Measurements from ENCODE around the gene PRDM16. TPM values are rescaled to one million over a fixed set of nuclear protein-coding genes. Genes with fewer than 3 reads are reported as not detected.

PRDM16 gene
- total RNA-seq, 1 experiment from 2014 or later, result 5.3 TPM

- no peaks in the 10 kb centered on the region for H3K27me3 Mint-ChIP-seq (ENCODE audit: insufficient read depth, unreplicated experiment)
- H3K36me3 ChIP-seq (ENCODE audit: control insufficient read depth, insufficient read depth, low read length), result no peaks in the 10 kb centered on the region
- no peak overlapping the region for H3K4me3 Mint-ChIP-seq (ENCODE audit: unreplicated experiment)
- no peaks in the 10 kb centered on the region for H3K9me3 Mint-ChIP-seq (ENCODE audit: unreplicated experiment)
- no peak for DNase-seq
- ChIA-PET CTCF (no interaction called here), POLR2A (no interaction called here)
- H3K4me1 ChIP-seq, result peaks cover 25% of the 10 kb centered on the region
- H3K27ac Mint-ChIP-seq (ENCODE audit: unreplicated experiment), result no peak overlapping the region
- no peaks in the 10 kb centered on the region for H3K9me3 ChIP-seq
- no peaks in the 10 kb centered on the region for H3K4me1 Mint-ChIP-seq (ENCODE audit: low read depth, unreplicated experiment)
- no peak overlapping the region for H3K4me3 ChIP-seq (ENCODE audit: low read depth, low read length)
- TF ChIP-seq CTCF (IDR thresholded peaks at IDR 0.05; ENCODE audit: insufficient read depth in 1 of 2, low read depth in 1 of 2, low read length in 1 of 2, severe bottlenecking in 1 of 2, unreplicated experiment in 1 of 2), result no peak
- BruUV-seq (replicated peaks), result no TSS peak
- no peaks in the 10 kb centered on the region for H3K27me3 ChIP-seq (replicated peaks; ENCODE audit: control insufficient read depth, insufficient read depth, low read length)
- H3K36me3 Mint-ChIP-seq (ENCODE audit: insufficient read depth, unreplicated experiment), result no peaks in the 10 kb centered on the region
- intact Hi-C loops (cut with micrococcal nuclease; ENCODE audit: unreplicated experiment), result no loop called here
Observed at GRCh38 chr1:3219791-3220467, 150.9 kb downstream of the PRDM16 start.

DNA sequence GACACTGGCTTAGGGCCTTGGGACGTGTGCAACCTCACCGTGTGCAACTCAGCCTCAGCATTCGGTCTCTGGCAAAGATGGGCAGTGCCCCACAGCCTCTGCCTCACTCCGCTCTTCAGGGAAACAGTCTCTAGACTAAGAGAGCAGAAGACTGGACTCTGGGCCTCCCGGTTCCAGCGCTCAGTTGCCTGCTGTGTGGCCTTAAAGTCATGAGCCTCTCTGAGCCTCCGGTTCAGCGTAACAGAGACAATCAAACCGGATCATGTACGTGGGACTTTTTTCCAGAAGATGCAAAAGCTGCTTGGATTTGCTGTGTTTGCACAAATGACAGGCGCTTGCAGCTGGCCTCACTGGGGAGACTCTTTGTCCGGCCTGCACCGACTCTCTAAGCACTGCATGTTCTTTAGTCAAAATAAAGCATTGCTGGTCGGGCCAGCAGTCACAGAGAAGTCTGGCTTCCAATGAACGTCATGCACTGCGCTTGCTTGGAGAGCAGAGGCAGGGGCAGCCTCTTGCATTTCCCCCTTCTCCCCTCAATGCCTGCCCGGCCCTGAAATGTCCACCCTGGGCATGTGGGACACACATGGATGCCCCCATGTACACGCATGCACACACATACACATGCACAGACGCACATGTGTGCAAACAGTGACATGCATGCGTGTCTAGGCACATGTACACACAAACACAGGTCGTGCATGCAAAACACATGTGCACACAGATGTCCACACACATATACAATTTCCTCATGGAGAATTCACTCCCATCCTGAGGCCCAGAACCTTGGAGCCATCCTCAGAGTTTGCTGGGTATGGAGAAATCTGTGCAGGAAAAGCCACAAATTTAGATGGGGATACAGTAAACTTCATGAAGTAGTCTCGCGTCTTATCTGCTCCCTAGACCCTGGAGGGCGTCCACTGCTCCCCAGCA, 152.4 kb downstream of the PRDM16 start:
- CTCF ChIA-PET, result no interaction called here
- Mint-ChIP-seq H3K4me3 (ENCODE audit: unreplicated experiment) (no peak overlapping the region), H3K27ac (ENCODE audit: unreplicated experiment) (no peak overlapping the region), H3K27me3 (ENCODE audit: insufficient read depth, unreplicated experiment) (no peaks in the 10 kb centered on the region), H3K9me3 (ENCODE audit: unreplicated experiment) (no peaks in the 10 kb centered on the region), H3K4me1 (ENCODE audit: low read depth, unreplicated experiment) (no peaks in the 10 kb centered on the region), H3K36me3 (ENCODE audit: insufficient read depth, unreplicated experiment) (no peaks in the 10 kb centered on the region)
- no peak for DNase-seq
- no peaks in the 10 kb centered on the region for H3K27me3 ChIP-seq (replicated peaks; ENCODE audit: control insufficient read depth, insufficient read depth, low read length)
- no peak for TF ChIP-seq CTCF (IDR thresholded peaks at IDR 0.05; ENCODE audit: insufficient read depth in 1 of 2, low read depth in 1 of 2, low read length in 1 of 2, severe bottlenecking in 1 of 2, unreplicated experiment in 1 of 2)
- H3K9me3 ChIP-seq, result no peaks in the 10 kb centered on the region
- intact Hi-C loops (cut with micrococcal nuclease; ENCODE audit: unreplicated experiment), result no loop called here
- BruUV-seq (replicated peaks), result no TSS peak
- no peak overlapping the region for H3K4me3 ChIP-seq (ENCODE audit: low read depth, low read length)
- H3K4me1 ChIP-seq, result peaks cover 25% of the 10 kb centered on the region
- H3K36me3 ChIP-seq (ENCODE audit: control insufficient read depth, insufficient read depth, low read length), result no peaks in the 10 kb centered on the region
- POLR2A ChIA-PET, result no interaction called here

GRCh38 chr1:3222042-3222692, 153.2 kb downstream of the PRDM16 start:
- DNase-seq, result peak; percentile 37 to 48
- H3K4me3 ChIP-seq (ENCODE audit: low read depth, low read length), result no peak overlapping the region
- no peak overlapping the region for H3K4me3 Mint-ChIP-seq (ENCODE audit: unreplicated experiment)
- H3K27me3 Mint-ChIP-seq (ENCODE audit: insufficient read depth, unreplicated experiment), result no peaks in the 10 kb centered on the region
- H3K27me3 ChIP-seq (replicated peaks; ENCODE audit: control insufficient read depth, insufficient read depth, low read length), result no peaks in the 10 kb centered on the region
- no TSS peak for BruUV-seq (replicated peaks)
- CTCF ChIA-PET, result interaction anchor here (0.7 to 0.8 kb wide), 2 partner anchors 7 to 98 kb away, joined by 3 to 6 read pairs; no protein-coding TSS in a partner anchor
- intact Hi-C loops (cut with micrococcal nuclease; ENCODE audit: unreplicated experiment), result no loop called here
- H3K4me1 ChIP-seq, result peaks cover 25% of the 10 kb centered on the region
- H3K9me3 ChIP-seq, result no peaks in the 10 kb centered on the region
- no peaks in the 10 kb centered on the region for H3K36me3 ChIP-seq (ENCODE audit: control insufficient read depth, insufficient read depth, low read length)
- POLR2A ChIA-PET, result no interaction called here
- H3K9me3 Mint-ChIP-seq (ENCODE audit: unreplicated experiment), result no peaks in the 10 kb centered on the region
- no peak for TF ChIP-seq CTCF (IDR thresholded peaks at IDR 0.05; ENCODE audit: insufficient read depth in 1 of 2, low read depth in 1 of 2, low read length in 1 of 2, severe bottlenecking in 1 of 2, unreplicated experiment in 1 of 2)
- H3K27ac Mint-ChIP-seq (ENCODE audit: unreplicated experiment), result no peak overlapping the region
- H3K36me3 Mint-ChIP-seq (ENCODE audit: insufficient read depth, unreplicated experiment), result no peaks in the 10 kb centered on the region
- H3K4me1 Mint-ChIP-seq (ENCODE audit: low read depth, unreplicated experiment), result no peaks in the 10 kb centered on the region
